ENCODE data around the gene PROCA1. TPM values are rescaled to one million over a fixed set of nuclear protein-coding genes. Genes with fewer than 3 reads are reported as not detected.

The PROCA1 gene
- total and polyA plus RNA-seq, 9 of the 15 experiments (the other 6 are each of a cell fraction or from before 2014, with no cell fraction given), result 0.78 to 16.2 (median 5.6) TPM

- TF ChIP-seq POLR2AphosphoS2 (IDR thresholded peaks at IDR 0.05; ENCODE audit: low read length), result no peak
- no peak for TF ChIP-seq PBX2 (CRISPR knock-in tag; IDR thresholded peaks at IDR 0.05; ENCODE audit: low read depth)
- no peak; the same call in 1 of the 2 replicates for TF ChIP-seq PBX2 (tag; conservative IDR thresholded peaks at IDR 0.05; ENCODE audit: low read depth)
- no peak for TF ChIP-seq ZNF707 (CRISPR knock-in tag; conservative IDR thresholded peaks at IDR 0.05)
- no peak for TF ChIP-seq FOXK2 (conservative IDR thresholded peaks at IDR 0.05 in 1 of 2, IDR thresholded peaks at IDR 0.05 in 1 of 2; ENCODE audit: low read depth in 2 of 2)
- peak; percentile 59; the same call in 1 of the 2 replicates for TF ChIP-seq EP300 (IDR thresholded peaks at IDR 0.05; ENCODE audit: low read length)
- no peak for TF ChIP-seq ZKSCAN1 (IDR thresholded peaks at IDR 0.05; ENCODE audit: low read depth, low read length)
- peak; percentile 92 for TF ChIP-seq SMARCA4 (IDR thresholded peaks at IDR 0.05)
- no peak for TF ChIP-seq SMAD1 (IDR thresholded peaks at IDR 0.05; ENCODE audit: low read depth, low read length, partially characterized antibody)
- no peak; the same call in 1 of the 2 replicates for TF ChIP-seq TEAD4 (IDR thresholded peaks at IDR 0.05; ENCODE audit: low read length)
- TF ChIP-seq TEAD4 (CRISPR knock-in tag; IDR thresholded peaks at IDR 0.05; ENCODE audit: borderline replicate concordance), result no peak
- TF ChIP-seq, protein P1, sequence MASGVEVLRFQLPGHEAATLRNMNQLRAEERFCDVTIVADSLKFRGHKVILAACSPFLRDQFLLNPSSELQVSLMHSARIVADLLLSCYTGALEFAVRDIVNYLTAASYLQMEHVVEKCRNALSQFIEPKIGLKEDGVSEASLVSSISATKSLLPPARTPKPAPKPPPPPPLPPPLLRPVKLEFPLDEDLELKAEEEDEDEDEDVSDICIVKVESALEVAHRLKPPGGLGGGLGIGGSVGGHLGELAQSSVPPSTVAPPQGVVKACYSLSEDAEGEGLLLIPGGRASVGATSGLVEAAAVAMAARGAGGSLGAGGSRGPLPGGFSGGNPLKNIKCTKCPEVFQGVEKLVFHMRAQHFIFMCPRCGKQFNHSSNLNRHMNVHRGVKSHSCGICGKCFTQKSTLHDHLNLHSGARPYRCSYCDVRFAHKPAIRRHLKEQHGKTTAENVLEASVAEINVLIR (CRISPR knock-in tag; IDR thresholded peaks at IDR 0.05), result no peak
- TF ChIP-seq SIRT6 (IDR thresholded peaks at IDR 0.05; ENCODE audit: low read depth, low read length), result no peak
- no peak for TF ChIP-seq MITF (IDR thresholded peaks at IDR 0.05)
- TF ChIP-seq SMARCC2 (IDR thresholded peaks at IDR 0.05; ENCODE audit: low read depth), result peak; percentile 73; the same call in 1 of the 2 replicates
- no peak for TF ChIP-seq LARP7 (IDR thresholded peaks at IDR 0.05)
- TF ChIP-seq CBFB (CRISPR knock-in tag; IDR thresholded peaks at IDR 0.05), result 0 out of 2 replicates have a peak, but pooled peaks have one; percentile 50
- no peak for TF ChIP-seq HLTF (IDR thresholded peaks at IDR 0.05)
- no peak for TF ChIP-seq FOXJ2 (tag; IDR thresholded peaks at IDR 0.05)
- peak; percentile 38 for TF ChIP-seq RBBP5 (IDR thresholded peaks at IDR 0.05; ENCODE audit: borderline replicate concordance, insufficient read depth, low read length, poor library complexity, severe bottlenecking)
- TF ChIP-seq HNRNPH1 (optimal IDR thresholded peaks at IDR 0.05; ENCODE audit: low read depth, low read length), result no peak
- peak; percentile 61; the same call in 1 of the 2 replicates for TF ChIP-seq ZNF583 (CRISPR knock-in tag; IDR thresholded peaks at IDR 0.05)
- TF ChIP-seq RB1 (IDR thresholded peaks at IDR 0.05; ENCODE audit: low read depth), result peak; percentile 40; the same call in 1 of the 2 replicates
- no peak for TF ChIP-seq MTF1 (CRISPR knock-in tag; IDR thresholded peaks at IDR 0.05; ENCODE audit: borderline replicate concordance)
- no peak for TF ChIP-seq ZC3H8 (IDR thresholded peaks at IDR 0.05)
- no peak for TF ChIP-seq ZNF584 (CRISPR knock-in tag; IDR thresholded peaks at IDR 0.05; ENCODE audit: low read depth)
- TF ChIP-seq NCOR1 (IDR thresholded peaks at IDR 0.05), result no peak; the same call in 1 of the 2 replicates
Observed at GRCh38 chr17:28735242-28735722, 23.6 kb upstream of the PROCA1 start (continued).
